H1 (cell line): ENCODE results near the gene KCNK4. TPM values are rescaled to one million over a fixed set of nuclear protein-coding genes. Genes with fewer than 3 reads are reported as not detected.

Experiments
- CTCF ChIA-PET: fragments of 300-600 bp; sonication (Branson Sonifier 250); formaldehyde crosslinking; loops from one replicate; lab custom pipeline; 2021; ENCODE audit not compliant: partially characterized antibody; lab: Charles Lee
- POLR2A ChIA-PET: fragments of 300-600 bp; sonication (Branson Sonifier 250); formaldehyde crosslinking; loops from one replicate; lab custom pipeline; 2021; ENCODE audit warnings: inconsistent platforms; ENCODE audit not compliant: partially characterized antibody; lab: Charles Lee
- DNase-seq, 2 experiments: peaks; one replicate each; pipeline versions ENCODE4 v3.0.0 to v3.0.0-alpha.2; 2010 to 2022; ENCODE audit warnings: low spot score in 2 of 2, low read depth in 1 of 2, mixed read lengths in 1 of 2
- FAIRE-seq: peaks from 2 replicates; lab custom pipeline; 2011; peaks lifted over from hg19 to GRCh38; lab: Jason Lieb, UNC
- H2AFZ ChIP-seq: 2 replicates; pipeline ENCODE4 v1.8.1; 2012; ENCODE audit warnings: low read length, inconsistent platforms
- H2AK5ac ChIP-seq: 2 replicates; pipeline ENCODE4 v1.6.1; 2013; ENCODE audit warnings: low read depth, low read length
- H2BK120ac ChIP-seq: replicated peaks from 2 replicates; pipeline ENCODE3; 2013; ENCODE audit warnings: low read depth, low read length, inconsistent platforms
- H2BK12ac ChIP-seq: 2 replicates; pipeline ENCODE4 v1.6.1; 2013; ENCODE audit warnings: low read depth, low read length
- H2BK15ac ChIP-seq: 2 replicates; pipeline ENCODE4 v1.6.1; 2013; ENCODE audit warnings: low read length
- H2BK20ac ChIP-seq: 2 replicates; pipeline ENCODE4 v1.6.1; 2013; ENCODE audit warnings: low read length
- H2BK5ac ChIP-seq: 2 replicates; pipeline ENCODE4 v1.6.1; 2013; ENCODE audit warnings: low read depth, low read length
- H3K14ac ChIP-seq: 2 replicates; pipeline ENCODE4 v1.6.1; 2013; ENCODE audit warnings: inconsistent platforms; ENCODE audit not compliant: insufficient read length
- H3K18ac ChIP-seq: 2 replicates; pipeline ENCODE4 v1.6.1; 2013; ENCODE audit warnings: low read length; ENCODE audit errors: extremely low read depth
- H3K23ac ChIP-seq: 2 replicates; pipeline ENCODE4 v1.6.1; 2013; ENCODE audit warnings: inconsistent platforms; ENCODE audit not compliant: insufficient read length
- H3K23me2 ChIP-seq: 2 replicates; pipeline ENCODE4 v1.6.1; 2013; ENCODE audit warnings: low read depth, low read length
- H3K27ac ChIP-seq: 2 replicates; pipeline ENCODE4 v1.6.1; 2011; ENCODE audit warnings: low read depth, low read length, inconsistent platforms
- H3K27me3 ChIP-seq, 4 experiments: replicated peaks in 1 of 4; 1 replicate in 1 of 4; 2 replicates in 3 of 4; pipeline versions ENCODE4 v1.6.1 to v1.8.1; 2011 to 2013; ENCODE audit warnings: low read length in 3 of 4, mild to moderate bottlenecking in 3 of 4, inconsistent platforms in 2 of 4, mixed read lengths in 2 of 4, moderate library complexity in 1 of 4; ENCODE audit not compliant: control insufficient read depth in 3 of 4, insufficient read depth in 3 of 4; ENCODE audit errors: extremely low read depth in 1 of 4
- H3K36me3 ChIP-seq, 4 experiments: 2 replicates each; pipeline versions ENCODE4 v1.6.1 to v1.8.1; 2011 to 2013; ENCODE audit warnings: mild to moderate bottlenecking in 4 of 4, low read length in 3 of 4, moderate library complexity in 2 of 4, control low read depth in 1 of 4, inconsistent platforms in 1 of 4; ENCODE audit not compliant: insufficient read depth in 4 of 4, control insufficient read depth in 2 of 4
- H3K4ac ChIP-seq: replicated peaks from 2 replicates; pipeline ENCODE3; 2013; ENCODE audit warnings: low read length, low read depth, mixed read lengths, inconsistent platforms; ENCODE audit not compliant: insufficient read length
- H3K4me1 ChIP-seq, 4 experiments: replicated peaks in 1 of 4; 1 replicate in 1 of 4; 2 replicates in 3 of 4; pipeline versions ENCODE4 v1.6.1 to v1.8.1; 2011 to 2013; ENCODE audit warnings: low read length in 3 of 4, inconsistent platforms in 2 of 4, mixed read lengths in 1 of 4; ENCODE audit not compliant: insufficient read depth in 4 of 4, control insufficient read depth in 3 of 4
- H3K4me2 ChIP-seq, 2 experiments: 2 replicates each; pipeline versions ENCODE4 v1.6.1 to v1.8.1; 2011 to 2013; ENCODE audit warnings: low read depth in 2 of 2, low read length in 2 of 2, control low read depth in 1 of 2, inconsistent platforms in 1 of 2, mild to moderate bottlenecking in 1 of 2; ENCODE audit not compliant: insufficient read depth in 1 of 2
- H3K4me3 ChIP-seq, 4 experiments: fragments of 200-600, 300-600 bp in 1 of 4; sonication (generic), shearing (Covaris generic), sonication (Bioruptor Twin) in 1 of 4; 2 replicates each; pipeline versions ENCODE4 v1.5.1 to v1.8.1; 2011 to 2016; ENCODE audit warnings: low read length in 4 of 4, low read depth in 3 of 4, control low read depth in 2 of 4, inconsistent platforms in 2 of 4, mild to moderate bottlenecking in 2 of 4, mixed read lengths in 1 of 4, moderate library complexity in 1 of 4; ENCODE audit not compliant: insufficient read depth in 2 of 4; ENCODE audit errors: extremely low read depth in 1 of 4
- H3K56ac ChIP-seq: replicated peaks from 2 replicates; pipeline ENCODE3; 2013; ENCODE audit warnings: low read depth, mild to moderate bottlenecking, mixed read lengths, low read length, inconsistent platforms; ENCODE audit not compliant: insufficient read length
- H3K79me1 ChIP-seq: 2 replicates; pipeline ENCODE4 v1.6.1; 2013; ENCODE audit warnings: low read depth, low read length, control low read depth
- H3K79me2 ChIP-seq, 2 experiments: 2 replicates each; pipeline versions ENCODE4 v1.6.1 to v1.8.1; 2012 to 2013; ENCODE audit warnings: low read length in 2 of 2, mild to moderate bottlenecking in 2 of 2, inconsistent platforms in 1 of 2; ENCODE audit not compliant: insufficient read depth in 2 of 2, control insufficient read depth in 1 of 2
- H3K9ac ChIP-seq, 4 experiments: replicated peaks in 1 of 4; 1 replicate in 1 of 4; 2 replicates in 3 of 4; pipeline versions ENCODE4 v1.6.1 to v1.8.1; 2011 to 2013; ENCODE audit warnings: low read depth in 3 of 4, low read length in 3 of 4, control low read depth in 2 of 4, mild to moderate bottlenecking in 2 of 4, moderate library complexity in 2 of 4, inconsistent platforms in 1 of 4; ENCODE audit errors: extremely low read depth in 1 of 4
- H3K9me3 ChIP-seq, 2 experiments: 2 replicates each; pipeline versions ENCODE4 v1.6.1 to v1.8.1; 2012 to 2013; ENCODE audit warnings: mild to moderate bottlenecking in 2 of 2, moderate library complexity in 2 of 2, control low read depth in 1 of 2, inconsistent platforms in 1 of 2, low read depth in 1 of 2, low read length in 1 of 2, mixed read lengths in 1 of 2; ENCODE audit not compliant: insufficient read depth in 2 of 2
- H4K20me1 ChIP-seq, 2 experiments: replicated peaks in 1 of 2; 2 replicates each; pipeline versions ENCODE3 to v1.8.1; 2011 to 2013; ENCODE audit warnings: inconsistent platforms in 2 of 2, low read length in 2 of 2, mild to moderate bottlenecking in 1 of 2; ENCODE audit not compliant: insufficient read depth in 2 of 2, control insufficient read depth in 1 of 2
- H4K5ac ChIP-seq: 2 replicates; pipeline ENCODE4 v1.6.1; 2013; ENCODE audit warnings: low read length, low read depth, mixed read lengths, inconsistent platforms; ENCODE audit not compliant: insufficient read length
- H4K8ac ChIP-seq: 2 replicates; pipeline ENCODE4 v1.8.0; 2013; ENCODE audit warnings: mild to moderate bottlenecking, moderate library complexity, low read length, inconsistent platforms; ENCODE audit not compliant: insufficient read depth; ENCODE audit errors: extremely low read depth
- H4K91ac ChIP-seq: replicated peaks from 2 replicates; pipeline ENCODE3; 2013; ENCODE audit warnings: low read length, mixed read lengths, inconsistent platforms; ENCODE audit not compliant: insufficient read length
- ATF3 ChIP-seq: IDR thresholded peaks from 2 replicates; pipeline ENCODE4 v1.6.1; 2011; ENCODE audit warnings: low read depth, mild to moderate bottlenecking, low read length; ENCODE audit not compliant: insufficient read depth
- EZH2 ChIP-seq: fragments of 200-600 bp; sonication (generic); IDR thresholded peaks from 2 replicates; pipeline ENCODE4 v1.7.1; 2012; ENCODE audit warnings: low read depth, mild to moderate bottlenecking, moderate library complexity, low read length, inconsistent platforms; ENCODE audit not compliant: severe bottlenecking
- WGBS, 2 experiments: shearing (Covaris generic) in 1 of 2; methylation state at CpG; one replicate each; pipeline versions ENCODE4 v1.1.6 to v1.1.7; 2013 to 2015; ENCODE audit warnings: low lambda C conversion rate in 2 of 2, mixed read lengths in 2 of 2, inconsistent platforms in 1 of 2, low coverage in 1 of 2, missing lambda C conversion rate in 1 of 2; ENCODE audit not compliant: insufficient replicate concordance in 2 of 2, insufficient coverage in 1 of 2, insufficient read length in 1 of 2; ENCODE audit errors: extremely low coverage in 1 of 2, missing lambda C conversion rate in 1 of 2; 5-methylcytosine and 5-hydroxymethylcytosine counted together
- polyA plus RNA-seq, 7 experiments: library from polyadenylated mRNA; depleted of rRNA in 3 of 7; stranded (reverse) in 5 of 7; unstranded in 2 of 7; fragments of >200 nt in 5 of 7; fragments of 200-250 nt in 2 of 7; gene quantifications; 1 replicate in 5 of 7; 2 replicates in 1 of 7; 4 replicates in 1 of 7; pipeline versions ENCODE4 v1.2.1 to v1.2.3, GENCODE V29; 2011 to 2013; ENCODE audit warnings: missing spikeins in 2 of 7, mixed read lengths in 2 of 7
- total RNA-seq: library from RNA; stranded (reverse); fragmentation: NEBNext Ultra II Directional; extraction: Animal tissue kit (Norgen Biotek cat#: 25700); gene quantifications from 2 replicates; pipeline ENCODE4 v1.2.1, GENCODE V29; 2021

The KCNK4 gene
- total and polyA plus RNA-seq, 2 of the 8 experiments (the other 6 are each of a cell fraction or from before 2014, with no cell fraction given): 0.19 TPM; not detected in 1

- no peak overlapping the region for H2BK20ac ChIP-seq
- no peak overlapping the region for H3K9ac ChIP-seq
- no peak overlapping the region for H3K56ac ChIP-seq
- FAIRE-seq: no peak
- no peak overlapping the region for H3K4ac ChIP-seq
- H2BK120ac ChIP-seq: no peak overlapping the region
- H3K4me3 ChIP-seq: no peak overlapping the region
- no peak overlapping the region for H3K23ac ChIP-seq
- H3K79me1 ChIP-seq: no peaks in the 10 kb centered on the region
- H3K4me2 ChIP-seq: no peak overlapping the region
- peaks cover 88 to 100% (median 98%) of the 10 kb centered on the region in 4 experiments for H3K27me3 ChIP-seq
- no peak for TF ChIP-seq ATF3
- TF ChIP-seq EZH2: peak; percentile 25
- H3K36me3 ChIP-seq: peaks cover 0 to 9% (median 0%) of the 10 kb centered on the region in 4 experiments; a peak in 1 of 8 replicates
- peak overlapping the region; percentile 40; the same call in 1 of the 2 replicates for H2BK15ac ChIP-seq
- no peak overlapping the region for H4K8ac ChIP-seq
- H3K27ac ChIP-seq: no peak overlapping the region
- ChIA-PET POLR2A (no interaction called here), CTCF (interaction anchor here (0.7 to 2.2 kb wide), 6 partner anchors 9 to 1915 kb away, joined by 3 to 10 read pairs (median 3); partner anchors contain the start of genes BAD and GPR137)
- H3K23me2 ChIP-seq: peaks cover 5% of the 10 kb centered on the region; the same call in 1 of the 2 replicates
- H2BK12ac ChIP-seq: no peak overlapping the region
- no peak overlapping the region for H3K18ac ChIP-seq
- no peak for DNase-seq
- H3K9me3 ChIP-seq: no peaks in the 10 kb centered on the region
- H4K91ac ChIP-seq: no peak overlapping the region
- H3K4me1 ChIP-seq: peaks cover 0 to 28% (median 12%) of the 10 kb centered on the region in 4 experiments; a peak in 5 of 7 replicates
- no peak overlapping the region for H4K5ac ChIP-seq
- H3K79me2 ChIP-seq: no peaks in the 10 kb centered on the region
- H4K20me1 ChIP-seq: peaks cover 5 to 24% of the 10 kb centered on the region in 2 experiments
- no peak overlapping the region for H2AFZ ChIP-seq
- WGBS, 2 experiments: 54% methylated on average over 2 of the region's 3 CpGs; no CpG with 5 or more reads in 1 of the 2 experiments
- no peak overlapping the region for H2AK5ac ChIP-seq
- H2BK5ac ChIP-seq: no peak overlapping the region
- no peak overlapping the region for H3K14ac ChIP-seq
These were observed 3.7 kb downstream of the KCNK4 start for GRCh38 chr11:64294774-64295173.
